Measurements from ENCODE around the gene KLK12.

KLK12 gene

DNA sequence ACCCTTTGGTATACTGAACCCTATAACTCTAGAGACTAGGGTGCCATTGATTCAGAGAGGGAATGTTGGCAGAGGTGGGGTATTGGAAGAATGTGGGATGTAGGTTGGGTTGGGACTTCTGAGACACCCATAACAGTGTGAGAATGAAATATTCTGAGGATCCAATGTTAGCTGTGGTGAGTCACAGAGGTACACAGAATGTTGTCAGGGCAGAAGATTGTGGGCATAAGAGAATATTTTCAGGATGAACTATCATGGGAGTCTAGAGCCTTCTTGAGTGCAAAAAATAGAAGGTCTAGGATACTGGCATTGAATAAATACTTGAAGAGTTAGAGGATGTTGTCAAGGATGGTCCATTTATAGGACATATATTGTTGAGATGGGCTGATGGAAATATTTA is 21.1 kb upstream of the KLK12 start:
- no peak for DNase-seq

DNA sequence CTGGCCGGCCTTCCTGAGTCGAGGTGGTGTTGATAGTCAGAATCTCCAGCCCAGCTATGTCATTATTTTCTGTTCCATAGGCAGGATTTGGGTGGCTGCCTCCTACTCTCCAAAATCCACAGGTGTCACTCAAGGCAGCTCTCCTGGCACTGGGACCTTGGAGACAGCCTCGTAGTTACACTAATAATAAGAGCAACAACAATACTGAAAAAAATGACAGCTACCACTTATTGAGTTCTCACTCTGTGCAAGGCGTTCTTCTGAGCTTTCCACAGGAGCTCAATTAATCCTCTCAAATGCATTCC is 12.2 kb upstream of the KLK12 start:
- peak in 1 of 51 donors; percentile 3 for DNase-seq

- no peak for DNase-seq
Observed at GRCh38 chr19:51044327-51044726, 9.5 kb upstream of the KLK12 start.

- no peak for DNase-seq
Observed at GRCh38 chr19:51043497-51043896, 8.7 kb upstream of the KLK12 start.

DNA sequence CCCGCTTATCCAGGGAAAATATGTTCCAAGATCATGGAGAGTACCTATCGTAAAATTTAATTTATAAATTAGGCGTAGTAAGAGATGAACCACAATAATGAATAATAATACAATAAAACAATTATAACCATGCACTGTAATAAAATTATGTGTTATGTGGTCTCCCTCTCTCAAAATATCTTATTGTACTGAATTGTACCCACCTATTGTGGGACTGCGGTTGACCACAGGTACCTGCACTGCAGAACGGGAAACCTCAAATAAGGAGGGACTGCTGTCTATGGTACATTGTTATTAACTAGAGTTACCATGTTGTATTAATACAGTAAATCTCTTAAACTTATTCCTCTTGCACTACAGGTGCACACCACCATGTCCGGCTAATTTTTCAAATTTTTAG is 5.3 kb upstream of the KLK12 start:
- DNase-seq = no peak

DNA sequence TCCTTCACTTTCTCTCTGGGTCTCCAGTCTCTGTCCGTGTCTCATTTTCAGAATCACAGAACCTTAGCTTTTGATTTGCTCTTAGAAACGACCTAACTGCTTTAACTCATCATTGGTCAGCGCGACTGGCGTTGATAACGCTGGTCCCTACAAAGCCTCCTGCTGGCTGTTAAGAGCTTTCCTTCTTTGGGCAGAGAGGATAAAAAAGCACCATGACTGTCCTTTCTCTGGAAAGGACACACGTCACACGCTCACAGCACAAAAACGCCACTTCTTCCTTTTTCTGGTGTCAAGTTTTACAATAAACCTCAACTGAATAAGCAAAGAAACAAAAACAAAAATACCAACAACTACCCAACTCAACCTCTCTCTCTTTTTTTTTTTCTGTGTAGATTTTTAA is 1.7 kb upstream of the KLK12 start:
- no peak for DNase-seq

GRCh38 chr19:51031880-51032225 is 2.9 kb downstream of the KLK12 start:
- no peak for DNase-seq

DNA sequence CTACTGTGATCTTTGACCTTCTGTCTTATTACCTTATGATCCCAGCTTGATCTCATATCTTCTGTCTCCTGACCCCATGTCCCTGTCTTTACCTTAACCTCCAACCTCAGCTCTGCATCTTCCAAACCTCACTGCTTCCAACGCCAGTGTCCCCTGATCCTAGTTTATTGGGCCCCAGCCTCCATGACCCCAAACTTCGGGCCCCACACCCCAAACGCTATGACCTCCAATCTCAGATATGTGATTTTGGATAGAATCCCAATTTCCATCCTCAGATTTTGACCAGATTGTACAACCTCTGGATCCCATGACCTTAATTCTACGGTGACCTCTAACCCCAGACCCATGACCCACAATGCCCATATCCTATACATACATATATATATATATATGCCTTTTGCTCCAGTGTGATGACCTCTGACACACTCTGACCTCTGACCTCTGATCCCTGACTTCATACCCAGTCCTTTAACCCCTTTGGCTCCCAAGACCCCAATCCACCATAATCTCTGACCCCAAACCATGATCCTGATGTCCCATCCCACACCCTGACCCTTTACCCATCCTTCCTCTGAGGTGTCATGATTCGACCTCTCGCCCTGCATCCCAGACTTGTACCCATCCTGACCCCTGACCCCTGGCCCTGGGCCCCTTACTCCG is 3.5 kb downstream of the KLK12 start:
- no peak for DNase-seq

- no peak for DNase-seq
Observed at GRCh38 chr19:51030631-51031030, 4.2 kb downstream of the KLK12 start.

- no peak for DNase-seq
Observed at GRCh38 chr19:51029718-51030117, 5.1 kb downstream of the KLK12 start.

DNA sequence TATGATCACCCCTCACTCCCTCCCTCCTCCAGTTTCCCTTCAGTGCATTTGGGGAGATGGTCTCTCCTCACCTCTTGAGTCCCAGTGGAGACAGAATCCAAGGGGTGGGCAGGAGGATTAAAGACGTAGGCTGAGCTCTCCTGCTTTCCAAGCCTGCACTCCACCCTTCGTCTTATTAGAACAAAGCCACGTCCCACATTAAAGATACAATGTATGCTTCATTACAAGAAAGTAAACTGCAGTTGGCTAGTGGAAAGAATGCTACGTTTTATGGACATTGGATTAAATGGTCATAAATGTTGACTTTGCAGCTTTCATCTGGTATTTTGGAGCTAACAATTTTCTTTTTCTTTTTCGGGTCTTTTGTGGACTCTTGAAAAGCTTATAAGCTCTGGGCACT is 6.9 kb downstream of the KLK12 start:
- DNase-seq = no peak

GRCh38 chr19:51027126-51027806 is 7.5 kb downstream of the KLK12 start:
- no peak for DNase-seq

GRCh38 chr19:51026554-51026831 is 8.3 kb downstream of the KLK12 start, which contains the start of gene KLK11:
TSS of gene KLK11 (minus strand) at chr19:51026616. CDS start at chr19:51025631, 985 bp downstream.
- no peak for DNase-seq

GRCh38 chr19:51025809-51026553 is 8.8 kb downstream of the KLK12 start:
- DNase-seq = no peak

DNA sequence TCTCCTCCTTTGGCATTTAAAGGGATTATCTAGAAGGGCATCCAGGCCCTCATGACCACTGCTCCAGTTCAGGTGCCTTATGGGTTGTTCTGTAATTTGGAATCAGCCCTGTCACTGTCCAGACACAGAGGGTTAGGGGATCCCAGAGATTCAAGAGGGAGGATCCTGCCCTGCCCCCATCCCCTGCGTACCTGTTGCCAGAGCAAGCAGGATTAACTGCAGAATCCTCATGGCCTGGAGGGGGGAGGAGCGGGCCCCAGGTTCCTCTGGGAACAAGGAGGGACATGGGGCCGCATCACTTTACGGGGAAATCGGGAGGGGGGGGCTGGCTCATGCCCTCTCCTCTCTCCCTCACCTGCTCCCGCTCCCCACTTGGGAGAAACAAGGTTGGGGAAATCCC is 9.4 kb downstream of the KLK12 start:
- DNase-seq = no peak

- no peak for DNase-seq
Observed at GRCh38 chr19:51024924-51025323, 9.9 kb downstream of the KLK12 start.

DNA sequence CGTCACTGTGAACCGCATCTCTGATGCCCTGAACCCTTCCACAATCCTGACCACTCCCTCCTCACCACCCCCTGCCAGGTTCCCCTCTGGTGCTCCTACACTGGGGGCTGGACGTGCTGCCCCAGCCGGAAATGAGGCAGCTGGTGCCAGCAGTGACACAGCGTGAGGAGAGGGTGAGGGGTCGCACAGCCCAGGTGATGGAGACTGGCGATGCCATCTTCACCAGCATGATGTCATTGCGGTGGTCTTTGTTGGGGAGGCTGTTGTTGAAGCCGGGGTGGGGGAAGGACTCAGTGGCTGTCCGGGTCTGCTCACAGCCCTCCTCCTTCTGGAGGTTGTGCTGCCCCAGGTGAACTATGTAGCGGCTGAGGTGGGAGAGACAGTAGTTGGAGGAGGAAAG is 10.9 kb downstream of the KLK12 start:
- no peak for DNase-seq

DNA sequence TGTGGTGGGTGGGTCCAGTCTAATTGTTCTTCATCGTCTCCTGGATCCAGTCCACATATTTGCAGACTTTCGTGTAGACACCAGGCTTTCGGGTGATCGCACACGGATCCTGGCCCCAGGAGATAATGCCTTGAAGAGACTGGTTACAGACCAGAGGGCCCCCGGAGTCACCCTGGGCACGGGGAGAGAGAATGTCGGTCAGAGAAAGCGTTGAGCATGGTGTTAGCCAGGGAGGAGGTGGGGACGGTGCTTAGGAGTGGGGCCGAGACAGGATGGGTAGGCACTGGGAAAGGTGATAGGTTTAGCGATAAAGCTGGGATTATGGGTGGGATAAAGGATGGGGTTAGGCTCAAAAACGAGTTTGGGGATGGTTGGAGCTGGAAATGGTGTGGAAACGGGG is 12.3 kb downstream of the KLK12 start:
- no peak for DNase-seq

GRCh38 chr19:51020988-51021651 is 13.7 kb downstream of the KLK12 start:
- DNase-seq = peak in 3 of 51 donors; percentile 6 to 19 (median 6)

DNA sequence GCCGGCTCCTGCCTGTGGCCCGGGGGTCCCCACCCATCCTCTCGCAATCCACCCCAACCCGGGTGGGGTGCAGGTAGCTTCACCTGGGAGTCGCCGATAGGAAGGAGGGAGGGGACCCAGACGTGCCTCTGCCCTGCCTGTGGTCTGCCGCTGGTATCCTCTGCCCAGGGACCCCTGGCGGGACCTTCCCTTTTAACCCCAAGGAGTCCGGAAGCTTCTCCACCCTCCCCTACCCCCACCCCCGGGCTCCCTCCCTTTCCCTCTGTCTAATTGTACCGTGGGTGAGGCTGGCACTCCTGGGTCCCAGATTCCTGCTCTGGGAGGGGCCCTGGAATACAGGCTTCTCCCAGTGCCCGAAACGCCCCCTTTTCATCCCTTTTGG is 15.3 kb downstream of the KLK12 start, which contains the start of gene KLK10:
Gene KLK10, minus strand, starts transcription at position 166 of the 382 bp plus-strand sequence. CDS start 579 bp downstream, outside the sequence.
- DNase-seq = no peak

DNA sequence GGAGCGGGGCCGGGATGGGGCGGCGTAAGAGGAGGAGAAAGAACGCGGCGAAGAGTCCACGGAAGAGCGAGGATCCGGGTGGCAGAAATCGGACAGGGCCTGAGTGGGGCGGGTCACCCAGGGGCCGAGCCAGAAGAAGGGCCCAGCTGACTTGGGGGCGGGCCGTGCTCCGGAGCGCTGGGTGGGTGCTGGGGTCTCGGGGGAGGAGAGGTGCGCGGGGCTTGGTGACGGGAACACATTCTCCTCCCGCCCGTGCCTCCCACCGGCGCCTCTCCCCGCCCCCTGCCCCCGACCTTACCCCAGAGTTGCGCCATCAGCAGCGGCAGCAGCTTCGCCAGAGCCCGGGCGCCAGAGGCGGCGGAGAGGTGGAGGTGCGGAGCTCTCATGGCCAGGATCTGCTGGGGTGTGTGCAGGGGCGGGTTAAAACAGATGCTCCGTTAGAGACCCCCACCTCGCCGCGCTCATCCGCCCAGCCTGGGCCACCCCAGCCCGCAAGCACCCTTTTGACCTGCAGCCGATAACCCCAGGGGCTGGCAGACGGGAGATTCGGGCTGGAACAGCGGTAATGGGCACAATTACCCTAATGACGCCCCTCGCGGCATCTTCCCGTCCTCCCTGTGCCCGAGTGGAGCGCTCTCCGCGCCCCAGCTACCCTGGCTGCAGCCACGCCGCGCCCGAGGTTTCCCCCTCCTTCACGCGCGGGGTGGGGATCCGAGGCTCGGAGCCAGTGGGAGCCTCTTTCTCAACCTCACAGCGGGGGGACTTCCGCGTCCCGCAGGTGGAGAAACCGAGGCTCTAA is 15.9 kb downstream of the KLK12 start:
- peak in 3 of 51 donors; percentile 2 to 12 (median 5) for DNase-seq

Measured in hypothalamus (tissue), 51 donors.